Neural cell (in vitro differentiated cells): ENCODE data around the gene PROKR2. TPM values are rescaled to one million over a fixed set of nuclear protein-coding genes. Genes with fewer than 3 reads are reported as not detected.
A peak's percentile ranks its signal among the peaks of the same experiment; 100 is the strongest.

Experiments used
- H2AFZ ChIP-seq: fragments of 200-600, 300-800 bp; sonication (generic), shearing (Covaris generic); 2 replicates; pipeline ENCODE4 v1.6.0; 2014; ENCODE audit warnings: low read depth, mild to moderate bottlenecking, antibody characterized with exemption, low read length, moderate library complexity
- H3F3A ChIP-seq: fragments of 200-600 bp; shearing (Covaris generic); 2 replicates; pipeline ENCODE4 v1.6.1; 2016; ENCODE audit warnings: mild to moderate bottlenecking, moderate library complexity, mixed read lengths, antibody characterized with exemption, low read length; ENCODE audit not compliant: insufficient read depth, poor library complexity, severe bottlenecking
- H3K27ac ChIP-seq: fragments of 200-600, 300-800 bp; sonication (generic), shearing (Covaris generic); 2 replicates; pipeline ENCODE4 v1.5.1; 2014; ENCODE audit warnings: mild to moderate bottlenecking, low read length, moderate library complexity
- H3K27me3 ChIP-seq: fragments of 300-800, 200-600 bp; sonication (generic), shearing (Covaris generic); 2 replicates; pipeline ENCODE4 v1.6.0; 2014; ENCODE audit warnings: mild to moderate bottlenecking, low read depth, low read length, moderate library complexity; ENCODE audit not compliant: insufficient read depth
- H3K36me3 ChIP-seq: fragments of 300-800, 200-600 bp; sonication (generic), shearing (Covaris generic); 2 replicates; pipeline ENCODE4 v1.5.1; 2014; ENCODE audit warnings: mild to moderate bottlenecking, antibody characterized with exemption, low read length, moderate library complexity; ENCODE audit not compliant: insufficient read depth
- H3K4me2 ChIP-seq: fragments of 300-800, 200-600 bp; sonication (generic), shearing (Covaris generic); 2 replicates; pipeline ENCODE4 v1.6.0; 2014; ENCODE audit warnings: mild to moderate bottlenecking, low read length
- H3K4me3 ChIP-seq: fragments of 300-800, 200-600 bp; sonication (generic), shearing (Covaris generic); 2 replicates; pipeline ENCODE4 v1.5.1; 2014; ENCODE audit warnings: mild to moderate bottlenecking, low read length, moderate library complexity
- H3K79me2 ChIP-seq: fragments of 200-600 bp; shearing (Covaris generic); replicated peaks from 2 replicates; pipeline ENCODE4 v1.6.0; 2014; ENCODE audit warnings: mild to moderate bottlenecking, low read length, moderate library complexity; ENCODE audit not compliant: insufficient read depth
- H3K9ac ChIP-seq: fragments of 300-800, 200-600 bp; sonication (generic), shearing (Covaris generic); 2 replicates; pipeline ENCODE4 v1.6.1; 2016; ENCODE audit warnings: mild to moderate bottlenecking, low read length, mixed read lengths
- H3K9me2 ChIP-seq: fragments of 200-600 bp; shearing (Covaris generic); 2 replicates; pipeline ENCODE4 v1.6.1; 2016; ENCODE audit warnings: mild to moderate bottlenecking, low read length, mixed read lengths; ENCODE audit not compliant: insufficient read depth
- H3K9me3 ChIP-seq: fragments of 200-600, 300-800 bp; sonication (generic), shearing (Covaris generic); 2 replicates; pipeline ENCODE4 v1.6.1; 2016; ENCODE audit warnings: mild to moderate bottlenecking, mixed run types, low read length, moderate library complexity, mixed read lengths
- H4K20me1 ChIP-seq: fragments of 200-600 bp; shearing (Covaris generic); 2 replicates; pipeline ENCODE4 v1.6.1; 2016; ENCODE audit warnings: mild to moderate bottlenecking, mixed run types; ENCODE audit not compliant: insufficient read depth
- CTCF ChIP-seq: fragments of 450-650 bp; IDR thresholded peaks from 2 replicates; pipeline ENCODE4 v1.5.1; 2014; ENCODE audit warnings: antibody characterized with exemption, mild to moderate bottlenecking, moderate library complexity; ENCODE audit not compliant: poor library complexity, severe bottlenecking
- EP300 ChIP-seq: fragments of 450-650 bp; conservative IDR thresholded peaks from 2 replicates; pipeline ENCODE4 v1.6.1; 2014; ENCODE audit warnings: antibody characterized with exemption, mild to moderate bottlenecking, moderate library complexity; ENCODE audit not compliant: poor library complexity, severe bottlenecking
- EZH2 ChIP-seq: fragments of 200-600, 300-800 bp; shearing (Covaris generic), sonication (generic); IDR thresholded peaks from 2 replicates; pipeline ENCODE4 v1.6.1; 2014; ENCODE audit warnings: antibody characterized with exemption, low read length, borderline replicate concordance, mild to moderate bottlenecking; ENCODE audit not compliant: insufficient read depth, poor library complexity, severe bottlenecking
- MXI1 ChIP-seq: fragments of 450-650 bp; conservative IDR thresholded peaks from 2 replicates; pipeline ENCODE4 v1.6.1; 2014; ENCODE audit warnings: antibody characterized with exemption, mild to moderate bottlenecking; ENCODE audit not compliant: poor library complexity, severe bottlenecking
- POLR2AphosphoS5 ChIP-seq: IDR thresholded peaks from 2 replicates; pipeline ENCODE4 v1.6.1; 2012
- RAD21 ChIP-seq: fragments of 450-650 bp; conservative IDR thresholded peaks from 2 replicates; pipeline ENCODE4 v1.6.1; 2014; ENCODE audit warnings: antibody characterized with exemption, mild to moderate bottlenecking, moderate library complexity
- REST ChIP-seq: IDR thresholded peaks from 2 replicates; pipeline ENCODE4 v1.6.1; 2012; ENCODE audit warnings: borderline replicate concordance
- SMC3 ChIP-seq: fragments of 450-650 bp; conservative IDR thresholded peaks from 2 replicates; pipeline ENCODE4 v1.6.1; 2014; ENCODE audit warnings: antibody characterized with exemption, mild to moderate bottlenecking, moderate library complexity; ENCODE audit not compliant: poor library complexity
- TAF1 ChIP-seq: IDR thresholded peaks from 2 replicates; pipeline ENCODE4 v1.6.1; 2012; ENCODE audit warnings: low read depth
- polyA plus RNA-seq: library from polyadenylated mRNA; depleted of rRNA; stranded (reverse); fragments of >200 nt; gene quantifications from 2 replicates; pipeline ENCODE4 v1.2.3, GENCODE V29; 2014

The PROKR2 gene
- polyA plus RNA-seq, 1 donor from 2014 or later, result not detected

- Histone ChIP-seq H3F3A (no peaks in the 10 kb centered on the region), H3K36me3 (no peaks in the 10 kb centered on the region), H2AFZ (no peak overlapping the region), H3K4me3 (no peak overlapping the region), H3K27me3 (no peaks in the 10 kb centered on the region), H3K4me2 (no peak overlapping the region), H4K20me1 (no peaks in the 10 kb centered on the region), H3K9ac (no peak overlapping the region), H3K9me2 (no peaks in the 10 kb centered on the region), H3K27ac (no peak overlapping the region), H3K9me3 (no peaks in the 10 kb centered on the region), H3K79me2 (no peaks in the 10 kb centered on the region)
- TF ChIP-seq MXI1, result no peak
- TF ChIP-seq POLR2AphosphoS5, result no peak
- no peak for TF ChIP-seq SMC3
- TF ChIP-seq EZH2, result no peak
- TF ChIP-seq CTCF, result no peak
- TF ChIP-seq RAD21, result no peak
- no peak for TF ChIP-seq REST
- no peak for TF ChIP-seq EP300
- TF ChIP-seq TAF1, result no peak
Observed at GRCh38 chr20:5327356-5327755, 10.6 kb upstream of the PROKR2 start.

GRCh38 chr20:5315807-5316187 is 957 bp downstream of the PROKR2 start:
- Histone ChIP-seq H3K4me2 (peak overlapping the region; percentile 38), H3F3A (no peaks in the 10 kb centered on the region), H3K4me3 (peak overlapping the region; percentile 78), H3K79me2 (no peaks in the 10 kb centered on the region), H3K9me2 (no peaks in the 10 kb centered on the region), H3K27ac (no peak overlapping the region), H3K9ac (peak overlapping the region; percentile 44), H4K20me1 (no peaks in the 10 kb centered on the region), H3K9me3 (no peaks in the 10 kb centered on the region), H3K27me3 (peaks cover 58% of the 10 kb centered on the region), H2AFZ (no peak overlapping the region), H3K36me3 (no peaks in the 10 kb centered on the region)
- TF ChIP-seq EZH2 (no peak), POLR2AphosphoS5 (no peak), EP300 (no peak)

GRCh38 chr20:5313916-5314315 is 2.8 kb downstream of the PROKR2 start:
- Histone ChIP-seq H3K79me2 (no peaks in the 10 kb centered on the region), H3K27me3 (peaks cover 54% of the 10 kb centered on the region), H3F3A (no peaks in the 10 kb centered on the region), H3K9me3 (no peaks in the 10 kb centered on the region), H2AFZ (no peak overlapping the region), H3K4me3 (no peak overlapping the region), H4K20me1 (no peaks in the 10 kb centered on the region), H3K9ac (no peak overlapping the region), H3K36me3 (no peaks in the 10 kb centered on the region), H3K9me2 (no peaks in the 10 kb centered on the region), H3K4me2 (no peak overlapping the region), H3K27ac (no peak overlapping the region)
- no peak for TF ChIP-seq EP300
- no peak for TF ChIP-seq TAF1
